ENCODE data around the gene PPP2R1A.
"Not testable (repeated sequence)": the region's sequence is repeated elsewhere in the genome, so short reads cannot be mapped to it uniquely, and the experiment has no call there.

PPP2R1A gene

DNA sequence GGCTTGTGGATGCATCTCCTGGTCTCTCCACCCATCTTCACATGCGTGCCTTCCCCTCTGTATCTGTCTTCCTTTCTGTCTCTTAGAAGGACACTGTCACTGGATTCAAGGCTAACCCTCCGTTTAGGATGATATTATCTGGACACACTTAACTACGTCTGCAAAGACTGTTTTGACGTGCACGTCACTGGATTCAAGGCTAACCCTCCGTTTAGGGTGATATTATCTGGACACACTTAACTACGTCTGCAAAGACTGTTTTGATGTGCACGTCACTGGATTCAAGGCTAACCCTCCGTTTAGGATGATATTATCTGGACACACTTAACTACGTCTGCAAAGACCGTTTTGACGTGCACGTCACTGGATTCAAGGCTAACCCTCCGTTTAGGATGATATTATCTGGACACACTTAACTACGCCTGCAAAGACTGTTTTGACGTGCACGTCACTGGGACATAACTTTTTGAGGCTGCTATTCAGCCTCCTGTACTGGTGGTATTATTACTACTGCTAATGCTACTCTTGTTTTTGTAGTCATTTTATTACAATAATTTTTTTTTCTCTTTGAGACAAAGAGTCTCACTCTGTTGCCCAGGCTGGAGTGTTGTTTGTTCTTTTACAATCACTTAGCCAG, 11.0 kb downstream of the PPP2R1A start:
- not testable (repeated sequence) for DNase-seq (ENCODE audit: low spot score)

DNA sequence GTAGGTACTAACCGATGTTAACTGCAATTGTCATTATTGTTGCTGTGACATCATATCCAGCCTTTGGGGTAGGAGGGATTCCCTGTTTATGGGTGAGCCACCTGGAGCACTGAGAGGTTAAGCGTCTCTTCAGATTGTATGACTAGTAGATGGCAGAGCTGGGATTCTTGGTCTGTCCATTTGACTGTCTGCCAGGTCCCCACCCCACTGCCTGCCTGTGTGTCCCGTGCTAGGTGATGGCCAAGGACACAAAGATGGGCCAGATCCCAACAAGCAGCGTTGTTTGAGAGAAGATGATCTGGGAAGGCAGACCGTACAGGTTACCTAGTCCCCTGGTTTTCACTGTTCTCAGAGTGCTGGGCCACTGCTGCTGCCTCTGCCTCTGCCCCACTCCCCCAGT, 16.6 kb downstream of the PPP2R1A start:
- no peak for DNase-seq (ENCODE audit: low spot score)

DNA sequence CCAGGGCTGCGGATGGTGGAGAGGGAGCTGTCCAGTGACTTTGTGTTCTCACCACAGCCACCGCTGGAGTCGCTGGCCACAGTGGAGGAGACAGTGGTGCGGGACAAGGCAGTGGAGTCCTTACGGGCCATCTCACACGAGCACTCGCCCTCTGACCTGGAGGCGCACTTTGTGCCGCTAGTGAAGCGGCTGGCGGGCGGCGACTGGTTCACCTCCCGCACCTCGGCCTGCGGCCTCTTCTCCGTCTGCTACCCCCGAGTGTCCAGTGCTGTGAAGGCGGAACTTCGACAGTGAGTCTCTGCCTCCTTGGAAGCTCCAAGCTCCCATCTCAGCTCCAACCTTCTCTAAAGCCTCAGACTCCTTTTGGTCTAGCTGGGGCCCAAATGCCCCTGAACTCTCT, 21.4 kb downstream of the PPP2R1A start:
- no peak for DNase-seq (ENCODE audit: low spot score)

DNA sequence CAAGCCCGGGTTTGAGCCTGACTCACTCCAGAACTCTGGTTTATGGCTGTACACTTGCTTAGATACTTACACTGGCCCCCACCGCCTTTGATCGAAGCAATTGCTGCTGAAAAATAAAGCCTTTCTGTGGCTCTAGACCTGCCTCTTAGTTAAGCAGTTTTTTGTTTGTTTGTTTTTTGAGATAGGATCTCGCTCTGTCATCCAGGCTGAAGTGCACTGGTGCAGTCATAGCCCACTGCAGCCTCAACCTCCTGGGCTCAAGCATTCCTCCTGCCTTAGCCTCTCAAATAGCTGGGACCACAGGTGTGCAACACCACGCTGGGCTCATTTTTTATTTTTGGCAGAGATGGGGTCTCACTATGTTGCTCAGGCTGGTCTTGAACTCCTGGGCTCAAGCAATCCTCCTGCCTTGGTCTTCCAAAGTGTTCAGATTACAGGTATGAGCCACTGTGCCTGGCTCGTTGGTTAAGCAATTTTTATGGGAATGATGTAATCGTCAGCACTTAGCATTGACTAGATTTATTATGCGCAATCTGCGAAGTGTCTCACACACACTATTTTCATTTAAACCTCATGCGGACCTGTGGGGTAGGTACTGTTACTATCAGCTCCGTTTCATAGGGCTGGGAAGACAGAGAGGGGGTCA, 22.2 kb downstream of the PPP2R1A start:
- no peak for DNase-seq (ENCODE audit: low spot score)

DNA sequence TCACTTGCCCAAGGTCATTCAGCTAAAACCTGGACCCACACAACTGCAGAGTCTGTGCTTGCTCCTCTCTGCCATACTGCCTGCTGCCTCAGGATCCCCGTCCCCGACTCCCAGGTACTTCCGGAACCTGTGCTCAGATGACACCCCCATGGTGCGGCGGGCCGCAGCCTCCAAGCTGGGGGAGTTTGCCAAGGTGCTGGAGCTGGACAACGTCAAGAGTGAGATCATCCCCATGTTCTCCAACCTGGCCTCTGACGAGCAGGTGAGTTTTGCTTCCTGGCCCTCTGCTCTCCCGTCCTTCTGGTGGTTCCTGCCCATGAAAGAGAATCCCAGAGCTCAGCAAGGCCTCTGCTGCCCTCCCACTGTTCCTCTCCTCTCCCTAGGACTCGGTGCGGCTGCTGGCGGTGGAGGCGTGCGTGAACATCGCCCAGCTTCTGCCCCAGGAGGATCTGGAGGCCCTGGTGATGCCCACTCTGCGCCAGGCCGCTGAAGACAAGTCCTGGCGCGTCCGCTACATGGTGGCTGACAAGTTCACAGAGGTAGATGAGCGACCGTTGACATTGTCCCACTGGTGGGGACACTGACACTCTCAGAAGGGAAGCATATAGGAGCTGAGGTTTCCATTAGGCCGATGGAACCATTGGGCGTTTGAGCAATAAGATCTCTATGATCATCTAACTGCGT, 22.9 kb downstream of the PPP2R1A start:
- no peak for DNase-seq (ENCODE audit: low spot score)

DNA sequence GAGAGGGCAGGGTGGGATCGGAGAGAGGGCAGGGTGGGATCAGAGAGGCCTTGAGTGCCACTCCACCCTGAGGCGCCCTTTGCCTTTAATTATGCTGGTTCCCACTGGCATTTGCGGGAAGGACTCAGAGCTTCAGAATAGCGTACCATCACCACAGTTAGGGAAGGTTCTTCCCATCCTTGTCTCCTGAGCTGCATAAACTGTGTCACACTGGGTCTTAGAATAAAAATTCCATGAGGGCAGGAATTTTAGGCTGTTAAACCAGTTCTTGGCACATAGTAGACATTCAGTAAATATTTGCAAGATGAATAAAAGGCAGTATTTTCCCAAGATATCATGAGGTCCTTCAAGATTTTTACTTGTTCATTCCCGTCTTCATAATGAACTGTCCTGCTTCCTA, 24.4 kb downstream of the PPP2R1A start:
- DNase-seq (ENCODE audit: low spot score): no peak

DNA sequence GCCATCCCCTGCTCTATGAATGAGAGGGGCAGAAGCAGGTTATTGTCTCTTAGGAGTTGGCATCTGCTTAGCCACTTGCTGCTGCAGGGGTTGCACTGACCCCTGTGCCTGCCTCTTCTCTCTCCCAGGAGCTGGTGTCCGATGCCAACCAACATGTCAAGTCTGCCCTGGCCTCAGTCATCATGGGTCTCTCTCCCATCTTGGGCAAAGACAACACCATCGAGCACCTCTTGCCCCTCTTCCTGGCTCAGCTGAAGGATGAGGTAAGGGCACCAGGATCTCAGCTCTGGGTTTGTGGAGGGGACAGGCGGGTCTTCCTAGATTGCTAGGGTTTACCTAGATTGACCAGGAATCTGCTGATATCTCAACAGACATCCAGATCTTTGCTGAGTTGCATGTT, 26.5 kb downstream of the PPP2R1A start:
- no peak for DNase-seq (ENCODE audit: low spot score)

DNA sequence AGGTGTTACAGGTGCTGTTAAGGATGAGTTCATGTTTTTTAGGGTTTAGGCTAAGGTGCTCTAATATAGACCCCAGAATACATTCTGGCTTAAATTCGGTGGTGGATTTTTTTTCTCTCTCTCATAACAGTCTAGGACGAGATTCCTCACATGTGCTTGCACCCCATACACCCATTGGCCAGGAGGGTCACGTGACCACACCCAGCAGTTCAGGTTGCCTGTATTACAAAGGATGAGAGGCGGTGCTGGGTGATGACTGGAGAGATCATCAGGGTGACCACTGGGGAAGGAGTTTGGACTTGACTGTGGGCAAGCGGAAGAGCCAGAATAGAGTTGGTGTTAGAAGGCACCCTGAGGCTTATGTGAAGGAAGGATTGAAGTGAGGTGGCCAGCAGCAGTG, 27.7 kb downstream of the PPP2R1A start:
- no peak for DNase-seq (ENCODE audit: low spot score)

DNA sequence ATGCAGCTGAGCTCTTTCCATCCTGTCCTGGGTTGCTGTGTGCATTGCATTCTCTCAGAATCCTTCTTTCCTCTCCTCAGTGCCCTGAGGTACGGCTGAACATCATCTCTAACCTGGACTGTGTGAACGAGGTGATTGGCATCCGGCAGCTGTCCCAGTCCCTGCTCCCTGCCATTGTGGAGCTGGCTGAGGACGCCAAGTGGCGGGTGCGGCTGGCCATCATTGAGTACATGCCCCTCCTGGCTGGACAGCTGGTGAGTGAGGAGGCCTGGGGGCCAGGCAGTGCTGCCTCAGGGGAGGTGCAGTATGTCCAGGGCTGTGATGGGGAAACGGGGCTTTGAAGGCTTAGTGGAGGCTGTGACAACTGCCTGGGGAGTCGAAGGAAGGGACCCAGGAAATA, 29.8 kb downstream of the PPP2R1A start:
- DNase-seq (ENCODE audit: low spot score): no peak

DNA sequence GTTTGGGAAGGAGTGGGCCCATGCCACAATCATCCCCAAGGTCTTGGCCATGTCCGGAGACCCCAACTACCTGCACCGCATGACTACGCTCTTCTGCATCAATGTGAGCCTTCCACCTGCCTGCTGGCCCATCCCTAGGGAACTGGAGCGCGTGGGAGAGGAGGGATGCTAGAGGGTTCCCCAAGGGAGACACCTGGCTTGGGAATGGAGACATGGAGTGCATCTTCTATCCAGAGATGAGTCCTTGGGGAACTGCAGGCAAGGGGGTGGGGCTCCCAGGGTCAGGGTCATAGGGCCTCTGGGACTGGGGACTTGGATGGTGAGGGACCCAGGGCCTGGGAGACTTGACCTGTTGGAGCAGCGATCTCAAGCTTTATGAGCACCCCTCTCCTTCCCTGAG, 31.2 kb downstream of the PPP2R1A start:
- no peak for DNase-seq (ENCODE audit: low spot score)

DNA sequence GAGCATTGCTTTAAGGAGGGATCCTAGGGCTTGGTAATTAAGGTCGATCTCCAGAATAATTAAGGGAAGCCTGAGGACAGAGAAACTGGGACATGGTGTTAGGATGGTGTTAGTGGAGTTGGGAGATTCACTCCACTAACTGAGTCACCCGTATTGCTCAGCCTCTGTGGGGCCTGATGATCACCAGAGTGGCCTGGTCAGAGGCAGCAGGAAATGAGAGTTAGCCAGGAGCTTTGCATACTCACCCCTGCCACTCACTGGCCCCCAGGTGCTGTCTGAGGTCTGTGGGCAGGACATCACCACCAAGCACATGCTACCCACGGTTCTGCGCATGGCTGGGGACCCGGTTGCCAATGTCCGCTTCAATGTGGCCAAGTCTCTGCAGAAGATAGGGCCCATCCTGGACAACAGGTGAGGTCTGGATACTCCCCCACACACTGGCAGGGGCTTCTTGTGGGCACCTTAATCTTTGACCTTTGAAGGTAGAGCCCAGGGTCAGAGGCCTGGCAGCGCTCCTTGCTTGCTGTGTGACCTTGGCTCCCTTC, 32.1 kb downstream of the PPP2R1A start:
- no peak for DNase-seq (ENCODE audit: low spot score)

DNA sequence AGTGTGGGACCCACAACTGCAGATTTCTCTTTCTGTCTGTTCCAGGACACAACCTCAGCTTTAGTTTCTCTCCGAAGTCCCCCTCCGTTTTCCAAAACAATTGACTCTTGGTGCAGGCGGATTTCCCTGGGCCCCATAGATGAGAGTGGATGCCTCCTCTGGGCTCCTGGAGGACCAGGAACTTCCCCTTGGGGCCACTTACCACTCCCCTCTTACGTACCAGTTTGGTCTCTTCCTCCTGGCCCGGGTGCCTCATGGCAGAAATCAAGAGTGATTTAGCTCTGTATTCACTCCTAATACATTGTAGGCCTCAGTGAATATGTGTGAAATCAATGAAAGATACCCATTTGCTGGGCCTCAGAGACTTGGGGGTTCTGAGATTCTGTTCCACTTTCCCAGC, 34.4 kb downstream of the PPP2R1A start:
- DNase-seq (ENCODE audit: low spot score): no peak

DNA sequence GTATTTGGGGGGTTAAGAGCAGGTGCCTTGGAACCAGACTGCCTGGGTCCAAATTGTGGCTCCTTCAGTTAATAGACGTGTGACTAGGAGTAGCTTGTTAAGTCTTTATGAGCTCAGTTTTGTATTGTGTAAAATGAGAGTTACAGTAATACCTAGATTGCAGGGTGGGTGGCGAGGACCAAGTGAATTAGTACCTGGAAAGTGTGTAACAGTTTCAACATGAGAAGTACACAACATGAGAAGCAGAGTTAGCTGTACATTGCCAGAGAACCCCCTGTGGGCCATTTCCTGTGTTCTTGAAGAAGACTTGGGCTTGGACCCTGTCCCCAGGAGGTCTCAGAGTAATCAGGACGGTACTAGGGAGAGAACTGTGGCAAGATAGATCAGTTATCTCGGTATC, 36.8 kb downstream of the PPP2R1A start:
- no peak for DNase-seq (ENCODE audit: low spot score)

DNA sequence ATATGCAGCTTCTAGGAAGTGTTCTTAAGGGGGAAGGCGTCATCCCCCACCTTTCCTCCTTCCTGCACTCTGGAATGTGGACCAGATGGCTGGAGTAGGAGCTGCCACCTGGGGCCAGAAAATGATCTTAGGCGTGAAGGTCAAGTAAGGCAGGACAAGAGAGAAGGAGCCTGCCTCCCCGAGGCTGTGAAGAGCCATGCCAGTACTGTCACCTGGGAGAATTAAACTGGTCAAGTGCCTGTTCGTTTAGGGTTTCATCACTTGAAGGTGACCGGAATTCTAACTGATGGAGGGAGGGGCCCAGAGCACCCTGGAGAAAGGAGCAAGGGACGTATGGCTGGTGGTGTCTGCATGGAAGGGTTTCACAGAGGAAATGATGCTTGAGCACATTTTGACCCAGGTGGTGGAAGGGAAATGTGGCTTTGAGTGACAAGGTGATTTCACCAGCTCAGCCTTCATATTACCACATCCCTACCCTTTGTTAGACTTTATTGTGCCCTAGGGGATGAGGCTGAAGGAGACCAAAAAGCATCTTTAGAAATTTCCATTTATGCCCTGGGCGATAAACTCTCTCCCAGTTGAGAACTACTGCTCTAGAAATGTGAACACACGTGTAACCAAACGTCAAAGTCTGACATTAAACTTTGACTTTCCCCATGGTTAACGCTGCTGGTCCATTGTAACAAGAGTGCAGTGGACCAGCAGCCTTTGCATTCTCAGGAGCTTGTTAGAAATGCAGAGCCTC, 37.5 kb downstream of the PPP2R1A start:
- DNase-seq (ENCODE audit: low spot score): no peak

DNA sequence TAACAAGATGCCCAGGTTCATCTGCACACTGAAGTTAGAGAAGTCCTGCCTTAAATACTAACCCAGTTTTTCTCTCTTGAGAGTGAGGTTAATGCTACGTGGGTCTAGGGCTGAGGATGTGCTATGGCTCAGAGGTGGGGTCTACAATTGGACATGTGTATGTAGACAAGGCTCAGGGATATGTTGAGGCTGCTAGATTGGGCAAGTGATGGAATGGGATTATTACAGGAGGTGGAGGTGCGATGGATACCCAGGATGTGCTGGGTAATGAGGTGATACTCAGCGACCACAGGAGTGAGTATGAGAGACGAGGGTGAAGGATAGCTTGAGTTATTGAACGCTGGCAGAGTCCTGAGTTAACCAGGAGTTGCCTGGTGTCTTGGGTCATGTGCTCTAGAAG, 38.1 kb downstream of the PPP2R1A start:
- DNase-seq (ENCODE audit: low spot score): no peak

DNA sequence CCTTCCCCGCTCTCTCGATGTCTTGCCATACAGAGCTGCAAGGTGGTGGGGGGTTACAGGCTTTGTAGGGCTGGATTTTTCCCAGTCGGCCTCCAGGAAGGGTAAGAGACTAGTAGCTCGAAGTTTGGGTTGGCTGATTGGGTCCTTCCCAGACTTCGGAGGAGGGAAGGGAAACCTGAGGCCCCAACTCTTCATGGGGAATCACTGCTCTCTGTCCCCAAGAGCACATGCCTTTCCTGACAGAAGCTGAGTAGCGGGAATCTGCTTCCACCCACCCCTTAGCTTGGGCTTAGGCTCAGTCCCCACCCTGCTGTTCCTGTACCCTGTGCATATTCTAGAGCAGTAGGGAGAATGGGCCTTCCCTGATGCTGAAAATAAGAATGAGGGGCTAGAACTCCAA, 39.7 kb downstream of the PPP2R1A start:
- no peak for DNase-seq (ENCODE audit: low spot score)

DNA sequence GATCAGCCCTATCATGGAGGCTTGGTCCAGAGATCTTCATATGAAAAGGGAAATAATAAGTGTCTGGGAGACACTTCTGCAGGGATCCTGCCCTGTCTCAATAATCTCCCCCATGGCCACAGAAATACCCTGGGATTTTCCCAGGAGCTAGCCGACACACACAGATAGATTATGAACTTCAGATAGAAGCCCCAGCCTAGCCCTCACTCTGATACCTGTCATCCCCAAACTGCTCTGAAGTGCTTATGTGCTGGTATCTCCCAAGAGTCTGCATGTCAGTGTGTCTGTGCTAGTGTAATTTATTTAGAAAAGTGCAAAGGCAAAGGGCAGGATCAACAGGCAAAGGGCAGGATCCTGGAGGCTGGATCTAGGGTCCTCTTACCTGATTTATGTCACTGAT, 40.8 kb downstream of the PPP2R1A start:
- DNase-seq (ENCODE audit: low spot score): no peak

DNA sequence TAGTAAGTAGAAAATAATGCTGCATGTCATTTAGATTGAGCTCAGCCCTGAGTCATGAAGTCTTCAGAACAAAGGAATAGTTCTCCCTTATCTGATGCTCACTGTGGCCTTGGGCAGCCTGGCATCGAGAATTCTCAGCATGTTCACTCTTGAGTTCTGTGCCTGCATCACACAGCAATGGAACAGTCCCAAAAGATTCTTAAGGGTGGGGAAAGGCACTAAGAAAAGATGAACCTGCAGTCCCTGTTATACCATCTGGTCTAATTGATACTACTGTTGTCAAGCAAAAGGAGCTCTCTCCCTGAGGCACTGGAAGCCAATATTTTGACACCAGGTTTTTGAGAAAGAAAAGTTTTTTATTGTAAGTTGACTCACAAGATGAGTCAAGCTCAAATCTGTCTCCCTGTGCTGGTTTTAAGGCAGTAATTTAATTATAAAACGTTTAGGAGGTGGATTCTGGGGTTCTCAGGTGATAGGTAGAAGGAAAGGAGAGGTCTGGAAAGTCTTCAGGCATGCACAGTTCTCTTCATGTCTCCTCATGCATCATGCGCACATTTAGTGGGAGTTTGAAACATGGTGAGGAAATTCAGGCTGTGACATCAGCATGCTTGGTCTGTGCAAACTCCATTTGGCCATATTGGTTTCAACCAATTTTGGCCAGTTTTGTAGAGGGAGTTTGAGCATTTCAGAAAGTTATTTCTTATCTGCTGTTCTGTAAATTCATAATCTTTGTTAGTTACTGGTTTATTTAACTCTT, 41.5 kb downstream of the PPP2R1A start:
- no peak for DNase-seq (ENCODE audit: low spot score)

DNA sequence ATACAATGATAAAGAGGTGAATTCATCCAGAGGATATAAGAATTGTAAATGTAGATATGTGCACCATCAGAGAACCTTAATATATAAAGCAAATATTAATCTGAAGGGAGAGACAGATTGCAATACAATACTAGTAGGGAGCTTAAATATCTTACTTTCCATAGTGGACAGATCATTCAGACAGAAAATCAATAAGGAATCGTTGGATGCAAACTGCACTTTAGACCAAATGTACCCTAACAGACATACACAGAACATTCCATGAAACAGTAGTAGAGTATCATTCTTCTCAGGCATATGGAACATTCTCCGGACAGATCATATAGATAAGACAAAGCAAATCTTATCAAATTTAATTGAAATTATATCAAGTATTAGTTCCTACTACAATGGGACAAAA, 44.6 kb downstream of the PPP2R1A start:
- no peak for DNase-seq (ENCODE audit: low spot score)

DNA sequence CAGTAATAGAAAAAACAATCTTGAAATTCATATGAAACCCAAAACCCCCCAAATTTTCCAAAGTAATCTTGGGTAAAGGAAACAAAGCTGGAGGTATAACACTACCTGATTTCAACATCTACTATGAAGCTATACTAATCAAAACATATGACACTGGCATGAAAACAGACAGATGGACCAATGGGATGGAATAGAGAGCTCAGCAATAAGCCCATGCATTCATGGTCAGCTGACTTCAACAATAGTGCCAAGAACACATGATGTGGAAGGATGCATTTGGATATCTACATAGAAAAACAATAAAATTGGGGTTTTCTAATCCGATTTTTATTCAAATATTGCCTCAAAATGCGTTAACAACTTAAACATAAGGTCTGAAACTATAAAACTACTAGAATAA, 47.3 kb downstream of the PPP2R1A start:
- DNase-seq (ENCODE audit: low spot score): no peak

DNA sequence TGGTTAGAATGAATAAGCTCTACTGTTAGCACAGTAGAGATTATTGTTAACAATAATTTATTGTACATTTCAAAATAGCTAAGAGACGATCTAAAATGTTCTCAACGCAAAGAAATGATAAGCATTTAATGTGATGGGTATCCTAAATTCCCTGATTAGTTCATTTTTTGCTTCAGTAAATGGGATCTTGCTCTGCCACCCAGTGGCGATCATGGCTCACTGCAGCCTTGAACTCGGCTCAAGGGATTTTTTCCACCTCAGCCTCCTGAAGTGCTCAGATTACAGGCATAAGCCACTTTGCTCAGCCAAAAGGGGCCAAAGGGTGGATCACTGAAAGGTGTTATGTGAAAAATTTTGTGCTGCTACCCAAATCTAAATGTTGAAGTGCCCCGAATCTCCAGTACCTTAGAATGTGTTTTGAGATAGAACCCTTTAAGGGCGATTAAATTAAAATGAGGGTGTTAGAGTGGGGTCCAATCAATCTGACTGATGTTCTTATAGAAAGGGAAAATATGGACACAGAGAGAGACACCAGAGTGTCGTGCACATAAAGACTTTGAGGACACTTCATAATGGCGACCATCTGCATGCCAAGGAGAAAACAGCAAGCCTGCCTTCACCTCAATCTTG, 48.0 kb downstream of the PPP2R1A start:
- DNase-seq (ENCODE audit: low spot score): no peak
